HepG2 (cell line): Measurements from ENCODE around the gene SLC27A2. TPM values are rescaled to one million over a fixed set of nuclear protein-coding genes. Genes with fewer than 3 reads are reported as not detected.
A peak's percentile ranks its signal among the peaks of the same experiment; 100 is the strongest.

ENCODE experiments used
- HHEX ChIP-seq: IDR thresholded peaks from 2 replicates; pipeline ENCODE4 v1.6.1; 2016; ENCODE audit warnings: control low read depth
- ISX ChIP-seq: sonication (generic); formaldehyde crosslinking; conservative IDR thresholded peaks from 2 replicates; pipeline ENCODE4 v1.5.0; 2020; ENCODE audit warnings: missing genetic modification reagents
- NRL ChIP-seq: sonication (generic); formaldehyde crosslinking; IDR thresholded peaks from 2 replicates; pipeline ENCODE4 v1.5.0; 2020; ENCODE audit warnings: missing genetic modification reagents, mild to moderate bottlenecking, moderate library complexity, borderline replicate concordance
- SALL1 ChIP-seq: sonication (generic); formaldehyde crosslinking; IDR thresholded peaks from 2 replicates; pipeline ENCODE4 v1.8.0; 2022; ENCODE audit warnings: mild to moderate bottlenecking, missing genetic modification reagents
- SALL2 ChIP-seq: sonication (generic); formaldehyde crosslinking; IDR thresholded peaks from 2 replicates; pipeline ENCODE4 v1.8.1; 2023; ENCODE audit warnings: mild to moderate bottlenecking, missing genetic modification reagents, inconsistent platforms
- SIN3A ChIP-seq: IDR thresholded peaks from 2 replicates; pipeline ENCODE4 v1.6.1; 2011; ENCODE audit warnings: low read depth, mild to moderate bottlenecking, control low read depth, low read length, borderline replicate concordance
- SIX4 ChIP-seq: sonication (generic); formaldehyde crosslinking; IDR thresholded peaks from 2 replicates; pipeline ENCODE4 v1.4.0; 2020; ENCODE audit warnings: missing genetic modification reagents
- SP5 ChIP-seq: IDR thresholded peaks from 2 replicates; pipeline ENCODE4 v1.6.1; 2016; ENCODE audit warnings: low read depth, borderline replicate concordance
- TEAD3 ChIP-seq: optimal IDR thresholded peaks from 2 replicates; pipeline ENCODE3; 2016; ENCODE audit warnings: borderline replicate concordance
- XRCC5 ChIP-seq: fragments of 200-400 bp; formaldehyde crosslinking; optimal IDR thresholded peaks from 2 replicates; pipeline ENCODE3; 2017; ENCODE audit warnings: mild to moderate bottlenecking, low read length
- ZFAT ChIP-seq: sonication (generic); formaldehyde crosslinking; conservative IDR thresholded peaks from 2 replicates; pipeline ENCODE4 v1.8.1; 2023; ENCODE audit warnings: missing genetic modification reagents, inconsistent platforms
- ZFP36L1 ChIP-seq: sonication (generic); formaldehyde crosslinking; IDR thresholded peaks from 2 replicates; pipeline ENCODE4 v1.8.0; 2022; ENCODE audit warnings: mild to moderate bottlenecking, missing genetic modification reagents, moderate library complexity
- ZNF224 ChIP-seq: sonication (generic); formaldehyde crosslinking; IDR thresholded peaks from 2 replicates; pipeline ENCODE4 v1.5.0; 2020; ENCODE audit warnings: mild to moderate bottlenecking, missing genetic modification reagents
- ZNF407 ChIP-seq: sonication (generic); formaldehyde crosslinking; IDR thresholded peaks from one replicate; pipeline ENCODE4 v1.5.1; 2020; ENCODE audit warnings: mild to moderate bottlenecking, missing genetic modification reagents; ENCODE audit errors: not compliant biosample characterization
- ZNF512 ChIP-seq: sonication (generic); formaldehyde crosslinking; IDR thresholded peaks from 2 replicates; pipeline ENCODE4 v1.4.0; 2020; ENCODE audit warnings: mild to moderate bottlenecking, missing genetic modification reagents
- ZNF552 ChIP-seq: sonication (generic); formaldehyde crosslinking; IDR thresholded peaks from 2 replicates; pipeline ENCODE4 v1.9.0; 2022; ENCODE audit warnings: missing genetic modification reagents, mild to moderate bottlenecking, borderline replicate concordance
- ZNF563 ChIP-seq: sonication (generic); formaldehyde crosslinking; IDR thresholded peaks from 2 replicates; pipeline ENCODE4 v1.8.0; 2022; ENCODE audit warnings: mild to moderate bottlenecking, moderate library complexity, missing genetic modification reagents
- ZNF691 ChIP-seq: sonication (generic); formaldehyde crosslinking; IDR thresholded peaks from 2 replicates; pipeline ENCODE4 v1.4.0; 2020; ENCODE audit warnings: missing genetic modification reagents, low read depth, mild to moderate bottlenecking, borderline replicate concordance
- polyA plus RNA-seq, 8 experiments: library from polyadenylated mRNA; depleted of rRNA in 3 of 8; stranded (reverse) in 7 of 8; unstranded in 1 of 8; fragments of >200 nt; fragmentation: Illumina TruSeq in 4 of 8; extraction: Trizol in 4 of 8; gene quantifications; 2 replicates each; pipeline versions ENCODE4 v1.2.1 to v1.2.3, GENCODE V29; 2011 to 2016; ENCODE audit warnings: low read depth in 4 of 8, missing spikeins in 1 of 8, mixed read lengths in 1 of 8; ENCODE audit not compliant: insufficient read depth in 1 of 8
- total RNA-seq, 5 experiments: library from RNA; depleted of rRNA; stranded (reverse); fragments of >200 nt; fragmentation: Illumina TruSeq; extraction: Trizol; gene quantifications; 2 replicates each; pipeline ENCODE4 v1.2.3, GENCODE V29; 2016; ENCODE audit warnings: low read depth in 1 of 5

SLC27A2 gene
- total and polyA plus RNA-seq, 2 of the 13 experiments (the other 11 are each of a cell fraction or from before 2014, with no cell fraction given), result 14.6 to 23.4 TPM

- no peak for TF ChIP-seq ZNF691 (CRISPR knock-in tag)
- TF ChIP-seq ZNF407 (CRISPR knock-in tag), result no peak
- no peak for TF ChIP-seq HHEX (CRISPR knock-in tag)
- TF ChIP-seq ZFAT, result no peak
- TF ChIP-seq ZNF563 (CRISPR knock-in tag), result no peak; the same call in 1 of the 2 replicates
- peak; percentile 41; the same call in 1 of the 2 replicates for TF ChIP-seq SALL1
- peak; percentile 51; the same call in 1 of the 2 replicates for TF ChIP-seq NRL (CRISPR knock-in tag)
- no peak for TF ChIP-seq ZNF512 (CRISPR knock-in tag)
- 0 out of 2 replicates have a peak, but pooled peaks have one; percentile 49 for TF ChIP-seq ZFP36L1
- no peak for TF ChIP-seq ISX
- TF ChIP-seq ZNF224 (CRISPR knock-in tag), result no peak
- no peak for TF ChIP-seq SP5 (CRISPR knock-in tag)
- TF ChIP-seq ZNF552 (CRISPR knock-in tag), result no peak
- no peak for TF ChIP-seq SALL2 (CRISPR knock-in tag)
- peak; percentile 36 for TF ChIP-seq TEAD3 (CRISPR knock-in tag)
- TF ChIP-seq SIX4 (CRISPR knock-in tag), result 0 out of 2 replicates have a peak, but pooled peaks have one; percentile 11
- peak; percentile 30 for TF ChIP-seq XRCC5
- no peak; the same call in 1 of the 2 replicates for TF ChIP-seq SIN3A
Observed at GRCh38 chr15:50181969-50182218, at the start of gene SLC27A2 (continued).
